ENCODE measurements around the gene RPA3.

RPA3 gene

DNA sequence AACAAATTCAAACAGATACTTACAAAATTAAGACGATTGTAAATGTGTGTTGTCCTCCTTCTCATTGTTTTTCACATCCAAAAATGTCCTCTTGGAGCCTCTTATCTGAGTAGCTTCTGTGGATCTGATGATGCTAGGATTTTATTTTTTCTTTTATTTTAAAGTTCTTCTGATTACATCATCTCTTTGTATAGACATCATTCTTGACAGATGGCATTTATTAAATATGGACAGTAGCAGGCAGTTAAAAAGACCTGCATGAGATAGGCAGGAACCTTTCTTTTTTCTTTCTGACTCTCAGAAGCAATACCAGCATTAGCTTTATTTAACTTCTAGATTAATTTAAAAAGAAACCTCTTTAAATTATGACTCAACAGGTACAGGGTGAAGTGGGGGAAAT lies at the start of gene RPA3:
RPA3 (minus strand) TSS at position 116 of the 400 bp plus-strand sequence. CDS start 78,189 bp downstream, outside the sequence.
- no peak for DNase-seq (ENCODE audit: extremely low read depth in 1 of 2, low read depth in 1 of 2)

GRCh38 chr7:7766671-7767070 lies 48.3 kb upstream of the RPA3 start:
- no peak for DNase-seq (ENCODE audit: extremely low read depth in 1 of 2, low read depth in 1 of 2)

DNA sequence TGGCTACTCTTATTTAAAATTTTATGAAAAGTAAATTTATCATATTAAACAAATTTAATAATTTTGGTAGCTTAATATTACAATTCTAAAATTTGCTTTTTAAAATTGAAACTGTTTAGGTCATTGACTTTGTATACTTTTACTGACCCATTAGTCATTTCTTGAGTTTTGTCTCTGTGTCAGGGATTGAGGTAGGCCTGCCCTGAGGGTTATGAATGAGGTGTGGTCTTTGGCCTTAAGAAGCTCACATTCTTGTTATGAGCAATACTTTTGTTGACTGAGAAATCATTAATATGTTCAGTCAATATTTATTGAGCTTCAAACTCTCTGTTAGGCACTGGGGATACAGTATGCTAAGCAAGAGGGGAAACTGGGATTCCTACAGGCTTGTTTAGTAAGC lies 47.0 kb upstream of the RPA3 start:
- no peak for DNase-seq (ENCODE audit: extremely low read depth in 1 of 2, low read depth in 1 of 2)

DNA sequence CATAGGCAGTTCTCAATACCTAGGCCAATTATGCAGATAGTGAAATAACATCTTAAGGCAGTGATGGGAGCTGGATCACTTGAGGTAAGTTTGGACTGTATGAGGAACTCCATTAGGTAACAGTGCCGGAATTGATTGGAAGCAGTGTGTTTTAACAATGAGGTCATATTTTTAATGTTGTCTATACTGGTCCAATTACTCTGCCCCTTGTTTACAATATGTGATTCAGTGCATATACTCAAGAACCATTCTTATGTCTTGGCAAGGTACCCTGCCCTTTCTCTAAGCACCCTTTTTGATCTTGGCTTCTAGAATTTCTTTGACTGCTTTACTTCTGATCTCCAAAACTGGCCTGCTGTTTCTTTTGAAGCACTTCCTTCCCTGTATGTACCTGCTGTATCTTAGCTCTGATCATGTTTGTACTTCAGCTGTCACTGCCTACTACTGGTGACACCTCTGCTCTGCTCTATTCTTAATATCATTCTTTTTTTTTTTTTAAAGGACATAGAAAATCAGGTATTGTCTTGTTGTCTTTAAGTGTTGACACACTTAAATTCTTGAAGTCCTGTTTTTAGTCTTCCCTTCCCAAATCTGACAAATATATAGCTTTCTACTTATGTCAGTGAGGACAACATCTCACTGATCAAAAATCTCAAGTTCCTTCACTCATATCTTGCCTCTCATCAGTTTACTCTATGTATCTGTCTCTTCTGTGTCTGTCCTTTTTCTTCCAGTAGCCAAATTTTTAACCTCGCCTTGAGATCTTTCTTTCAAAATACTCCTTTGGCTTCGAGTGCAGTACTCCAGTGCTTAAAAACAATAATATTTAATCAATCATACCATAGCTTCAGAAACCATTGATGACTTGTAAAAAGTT lies 46.4 kb upstream of the RPA3 start:
- no peak for DNase-seq (ENCODE audit: extremely low read depth in 1 of 2, low read depth in 1 of 2)

DNA sequence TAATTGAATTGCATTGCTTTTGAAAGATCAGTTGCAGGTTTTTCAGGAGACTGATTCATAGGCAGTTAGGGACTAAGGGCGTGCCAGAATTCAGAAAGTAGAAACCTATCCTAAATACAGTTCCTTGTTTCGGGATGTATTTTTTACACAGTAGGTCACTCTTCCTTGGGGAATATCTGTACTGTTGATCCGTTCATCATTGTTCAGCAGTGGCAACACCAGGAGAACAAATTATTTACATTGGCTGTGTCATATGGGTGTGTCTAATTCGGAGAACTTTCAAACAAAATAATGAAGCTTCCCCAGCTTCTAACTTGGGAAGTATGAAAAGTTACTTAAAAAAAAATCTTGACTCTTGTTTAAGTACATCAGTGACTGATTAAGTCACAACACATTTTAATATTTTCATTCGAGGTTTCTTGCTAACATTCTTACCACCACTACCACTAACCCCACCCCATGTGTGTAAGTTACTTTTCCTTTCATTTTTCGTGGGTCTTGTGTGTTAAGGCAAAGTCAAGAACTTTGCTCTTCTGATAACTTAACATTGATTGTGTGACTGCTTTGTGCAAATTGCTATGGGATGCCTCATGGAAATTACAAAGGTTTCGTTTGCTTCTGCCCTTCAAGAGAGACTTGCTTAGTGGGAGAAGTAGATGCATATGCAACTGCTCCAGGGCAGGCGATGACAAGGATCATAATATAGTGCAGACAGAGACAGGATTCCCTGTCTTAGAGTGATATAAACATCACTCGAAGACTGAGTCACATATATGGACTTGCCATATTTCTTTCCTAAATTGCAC lies 43.8 kb upstream of the RPA3 start:
- no peak for DNase-seq (ENCODE audit: extremely low read depth in 1 of 2, low read depth in 1 of 2)

GRCh38 chr7:7761340-7761973 lies 43.0 kb upstream of the RPA3 start:
- no peak for DNase-seq (ENCODE audit: extremely low read depth in 1 of 2, low read depth in 1 of 2)

DNA sequence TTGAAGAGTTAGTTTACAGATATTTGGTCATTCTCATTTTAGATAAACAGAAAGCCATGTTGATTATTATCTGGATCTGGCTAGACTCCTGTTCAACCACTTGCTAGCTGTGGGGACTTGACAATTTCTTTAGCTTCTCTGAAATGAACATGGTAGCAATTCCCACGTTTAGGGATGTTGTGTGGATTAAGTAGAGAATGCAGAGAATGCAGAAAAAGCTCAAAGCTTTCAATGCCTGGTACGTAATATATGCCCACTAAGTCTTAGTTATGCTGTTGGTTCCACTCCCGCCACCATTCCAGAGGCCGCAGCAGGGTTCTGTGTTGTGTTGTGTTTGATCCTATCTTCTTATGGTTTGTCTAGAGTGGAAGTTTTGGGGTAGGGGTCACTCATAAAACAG lies 39.2 kb upstream of the RPA3 start:
- no peak for DNase-seq (ENCODE audit: extremely low read depth in 1 of 2, low read depth in 1 of 2)

GRCh38 chr7:7756577-7756976 lies 38.2 kb upstream of the RPA3 start:
- no peak for DNase-seq (ENCODE audit: extremely low read depth in 1 of 2, low read depth in 1 of 2)

DNA sequence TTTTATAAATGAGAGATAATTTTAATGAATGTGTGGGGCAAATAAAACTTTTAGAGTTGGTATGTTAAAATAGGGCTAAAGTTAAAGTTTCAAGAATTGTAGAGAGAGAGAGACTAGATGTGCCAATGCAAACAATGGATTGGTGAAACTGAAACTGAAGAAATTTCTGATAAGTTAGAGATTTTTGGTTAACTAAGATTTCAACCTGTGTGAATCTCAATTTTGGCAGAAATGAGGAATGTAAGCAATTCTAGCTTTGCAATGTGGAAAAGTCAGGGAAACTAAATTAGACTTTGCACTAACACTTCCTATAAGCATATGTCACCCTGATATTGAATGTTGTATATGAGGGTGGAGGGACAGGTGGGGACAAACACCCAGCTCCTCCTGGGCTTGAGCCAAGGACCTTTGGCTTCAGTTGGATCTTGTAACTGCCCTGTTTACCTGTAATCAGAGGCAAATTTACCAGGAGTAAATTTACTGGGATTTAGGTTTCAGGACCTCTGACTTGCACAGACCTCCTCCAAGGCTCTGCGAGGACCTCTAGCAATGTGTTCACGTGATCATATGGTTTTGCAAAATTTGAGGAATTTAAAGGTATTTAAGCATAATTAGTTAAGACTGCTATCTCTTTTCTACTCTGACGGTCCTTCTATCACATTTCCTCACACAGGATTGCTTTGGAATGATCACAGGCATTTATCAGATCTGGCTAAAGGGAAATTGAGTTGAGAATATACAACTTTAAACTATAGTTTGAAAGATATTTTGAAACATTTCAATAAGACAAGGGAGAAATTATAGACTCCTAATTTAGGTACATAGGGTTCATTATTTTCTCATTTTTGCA lies 33.1 kb upstream of the RPA3 start:
- DNase-seq (ENCODE audit: extremely low read depth in 1 of 2, low read depth in 1 of 2) = no peak

GRCh38 chr7:7750571-7751242 lies 32.3 kb upstream of the RPA3 start:
- no peak for DNase-seq (ENCODE audit: extremely low read depth in 1 of 2, low read depth in 1 of 2)

DNA sequence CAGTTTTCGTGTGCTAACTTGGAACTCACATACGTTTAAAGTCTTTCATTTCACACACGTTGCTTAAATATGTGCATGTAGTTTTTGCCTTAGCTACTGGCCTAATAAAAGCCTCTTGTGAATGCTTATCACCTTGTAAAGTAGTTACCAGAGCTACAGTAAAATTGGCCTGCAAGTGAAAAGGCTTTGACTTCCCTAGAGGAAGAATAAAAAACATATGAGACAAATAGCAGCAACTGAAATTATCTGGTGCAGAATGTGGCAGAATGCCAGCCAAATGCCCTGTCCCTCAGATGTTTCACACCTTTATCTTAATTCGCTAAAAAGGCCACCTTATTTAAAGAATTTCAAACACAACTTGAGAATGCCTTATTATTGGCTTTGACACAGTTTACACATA lies 28.1 kb upstream of the RPA3 start:
- DNase-seq (ENCODE audit: extremely low read depth in 1 of 2, low read depth in 1 of 2) = no peak

GRCh38 chr7:7745966-7746365 lies 27.6 kb upstream of the RPA3 start:
- DNase-seq (ENCODE audit: extremely low read depth in 1 of 2, low read depth in 1 of 2) = no peak

GRCh38 chr7:7745258-7745657 lies 26.9 kb upstream of the RPA3 start:
- no peak for DNase-seq (ENCODE audit: extremely low read depth in 1 of 2, low read depth in 1 of 2)

GRCh38 chr7:7742223-7742622 lies 23.8 kb upstream of the RPA3 start:
- DNase-seq (ENCODE audit: extremely low read depth in 1 of 2, low read depth in 1 of 2) = no peak

DNA sequence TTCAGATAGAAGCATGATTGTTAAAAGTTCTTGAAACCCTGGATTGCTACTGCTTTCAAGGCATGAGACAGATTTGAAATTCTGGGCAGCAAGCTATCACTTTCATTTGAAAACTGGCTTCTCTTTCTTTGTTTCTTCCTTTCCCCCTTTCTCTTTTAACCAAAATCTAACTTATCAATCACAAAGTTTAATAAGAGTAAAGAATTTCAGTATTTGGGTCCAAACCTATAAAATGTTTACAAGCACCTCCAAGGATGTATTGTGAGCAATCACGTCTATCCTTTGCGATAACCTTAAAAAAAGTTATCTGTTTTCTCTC lies 21.6 kb upstream of the RPA3 start:
- DNase-seq (ENCODE audit: extremely low read depth in 1 of 2, low read depth in 1 of 2) = no peak

GRCh38 chr7:7739204-7740036 lies 21.0 kb upstream of the RPA3 start:
- no peak for DNase-seq (ENCODE audit: extremely low read depth in 1 of 2, low read depth in 1 of 2)

- DNase-seq (ENCODE audit: extremely low read depth in 1 of 2, low read depth in 1 of 2) = no peak
Measured at GRCh38 chr7:7738622-7739021, 20.2 kb upstream of the RPA3 start.

DNA sequence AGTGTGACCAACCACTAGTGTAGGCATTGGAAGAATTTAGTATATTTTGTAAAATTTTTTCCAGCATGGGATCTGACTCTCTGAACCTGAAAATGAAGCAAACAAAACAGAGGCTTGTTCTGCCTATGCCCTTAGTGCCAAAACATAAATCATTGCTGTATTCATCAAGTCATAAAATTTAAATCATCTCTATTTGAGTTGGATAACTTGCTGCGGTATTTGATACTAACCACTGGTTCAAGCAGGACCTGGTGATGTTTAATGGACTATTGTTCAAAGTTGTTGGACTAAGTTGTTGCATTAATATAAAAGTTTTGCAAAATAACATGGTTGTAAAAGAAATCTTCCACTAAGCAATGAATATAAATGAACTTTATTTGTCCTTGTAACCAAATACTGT lies 19.8 kb upstream of the RPA3 start:
- no peak for DNase-seq (ENCODE audit: extremely low read depth in 1 of 2, low read depth in 1 of 2)

- DNase-seq (ENCODE audit: extremely low read depth in 1 of 2, low read depth in 1 of 2) = no peak
Measured at GRCh38 chr7:7737674-7738073, 19.3 kb upstream of the RPA3 start.
